DOHH2 (cell line): ENCODE results near the gene KRTAP11-1.

Experiments used
- H3F3A ChIP-seq: fragments of 200-600 bp; sonication (generic), shearing (Covaris generic); 2 replicates; pipeline ENCODE4 v1.6.0; 2016; ENCODE audit warnings: antibody characterized with exemption, mild to moderate bottlenecking; ENCODE audit not compliant: control insufficient read depth, insufficient read depth
- H3K27ac ChIP-seq: fragments of 200-600 bp; sonication (generic); 2 replicates; pipeline ENCODE4 v1.5.1; 2014; ENCODE audit warnings: low read depth, mild to moderate bottlenecking, low read length, moderate library complexity
- H3K27me3 ChIP-seq: fragments of 200-600 bp; sonication (generic); 2 replicates; pipeline ENCODE4 v1.6.1; 2014; ENCODE audit warnings: mild to moderate bottlenecking, low read length, mixed read lengths; ENCODE audit not compliant: control insufficient read depth
- H3K36me3 ChIP-seq: fragments of 200-600 bp; sonication (generic); 2 replicates; pipeline ENCODE4 v1.6.1; 2014; ENCODE audit warnings: mild to moderate bottlenecking, low read length, moderate library complexity, mixed read lengths; ENCODE audit not compliant: control insufficient read depth
- H3K4me1 ChIP-seq: fragments of 200-600 bp; sonication (generic); 2 replicates; pipeline ENCODE4 v1.6.1; 2014; ENCODE audit warnings: mild to moderate bottlenecking, low read length, mixed read lengths; ENCODE audit not compliant: control insufficient read depth
- H3K4me2 ChIP-seq: fragments of 200-600 bp; sonication (generic); 2 replicates; pipeline ENCODE4 v1.6.0; 2014; ENCODE audit warnings: mild to moderate bottlenecking, low read length, moderate library complexity
- H3K4me3 ChIP-seq: fragments of 200-600 bp; sonication (generic); 2 replicates; pipeline ENCODE4 v1.5.1; 2014; ENCODE audit warnings: mild to moderate bottlenecking, low read length, mixed read lengths
- H3K79me2 ChIP-seq: fragments of 200-600 bp; sonication (generic); 2 replicates; pipeline ENCODE4 v1.6.1; 2014; ENCODE audit warnings: mild to moderate bottlenecking, low read length, mixed read lengths; ENCODE audit not compliant: control insufficient read depth
- H3K9me2 ChIP-seq: fragments of 200-600 bp; sonication (generic); replicated peaks from 2 replicates; pipeline ENCODE4 v1.6.1; 2014; ENCODE audit warnings: mild to moderate bottlenecking, low read length, mixed read lengths; ENCODE audit not compliant: control insufficient read depth
- H3K9me3 ChIP-seq: fragments of 200-600 bp; sonication (generic); 2 replicates; pipeline ENCODE4 v1.6.1; 2014; ENCODE audit warnings: antibody characterized with exemption, low read length, mixed read lengths; ENCODE audit not compliant: control insufficient read depth, insufficient read depth
- H4K20me1 ChIP-seq: fragments of 200-600 bp; sonication (generic); 2 replicates; pipeline ENCODE4 v1.6.0; 2014; ENCODE audit warnings: low read depth, mild to moderate bottlenecking, antibody characterized with exemption, low read length, moderate library complexity; ENCODE audit not compliant: control insufficient read depth, insufficient read depth
- CTCF ChIP-seq: fragments of 200-600 bp; sonication (generic); IDR thresholded peaks from one replicate; pipeline ENCODE4 v1.5.1; 2014; ENCODE audit warnings: antibody characterized with exemption, mild to moderate bottlenecking, low read depth, low read length; ENCODE audit not compliant: poor library complexity, severe bottlenecking
- EZH2phosphoT487 ChIP-seq: fragments of 200-600 bp; sonication (generic); IDR thresholded peaks from 2 replicates; pipeline ENCODE4 v1.6.1; 2017; ENCODE audit warnings: borderline replicate concordance, mild to moderate bottlenecking, antibody characterized with exemption, low read length, moderate library complexity, mixed read lengths

The KRTAP11-1 gene

GRCh38 chr21:30839304-30839703 lies 42.1 kb downstream of the KRTAP11-1 start:
- Histone ChIP-seq H3K4me2 (no peak overlapping the region), H3K9me2 (no peaks in the 10 kb centered on the region), H3K27ac (no peak overlapping the region), H3K9me3 (no peaks in the 10 kb centered on the region), H3K27me3 (no peaks in the 10 kb centered on the region), H4K20me1 (no peaks in the 10 kb centered on the region), H3K4me3 (no peak overlapping the region), H3K4me1 (no peaks in the 10 kb centered on the region), H3K36me3 (no peaks in the 10 kb centered on the region), H3K79me2 (no peaks in the 10 kb centered on the region), H3F3A (no peaks in the 10 kb centered on the region)
- TF ChIP-seq EZH2phosphoT487 (no peak), CTCF (peak; percentile 36)

- Histone ChIP-seq H4K20me1 (no peaks in the 10 kb centered on the region), H3K79me2 (no peaks in the 10 kb centered on the region), H3K27me3 (no peaks in the 10 kb centered on the region), H3K9me2 (no peaks in the 10 kb centered on the region), H3K9me3 (no peaks in the 10 kb centered on the region), H3K4me3 (no peak overlapping the region), H3K4me2 (no peak overlapping the region), H3K27ac (no peak overlapping the region), H3K36me3 (no peaks in the 10 kb centered on the region), H3F3A (no peaks in the 10 kb centered on the region), H3K4me1 (no peaks in the 10 kb centered on the region)
- TF ChIP-seq EZH2phosphoT487, result no peak
- no peak for TF ChIP-seq CTCF
These were observed 42.8 kb downstream of the KRTAP11-1 start for GRCh38 chr21:30838536-30838935.

GRCh38 chr21:30831194-30831765 lies 50.1 kb downstream of the KRTAP11-1 start:
- Histone ChIP-seq H4K20me1 (no peaks in the 10 kb centered on the region), H3K36me3 (no peaks in the 10 kb centered on the region), H3K4me1 (no peaks in the 10 kb centered on the region), H3K27me3 (no peaks in the 10 kb centered on the region), H3F3A (no peaks in the 10 kb centered on the region), H3K79me2 (no peaks in the 10 kb centered on the region), H3K4me2 (no peak overlapping the region), H3K4me3 (no peak overlapping the region), H3K27ac (no peak overlapping the region), H3K9me3 (no peaks in the 10 kb centered on the region), H3K9me2 (no peaks in the 10 kb centered on the region)
- TF ChIP-seq EZH2phosphoT487 (no peak), CTCF (peak; percentile 73)
